ENCODE results near the gene CES2. TPM values are rescaled to one million over a fixed set of nuclear protein-coding genes. Genes with fewer than 3 reads are reported as not detected.
A peak's percentile ranks its signal among the peaks of the same experiment; 100 is the strongest.

The CES2 gene
- total RNA-seq, 1 donor from 2014 or later: 151 TPM

DNA sequence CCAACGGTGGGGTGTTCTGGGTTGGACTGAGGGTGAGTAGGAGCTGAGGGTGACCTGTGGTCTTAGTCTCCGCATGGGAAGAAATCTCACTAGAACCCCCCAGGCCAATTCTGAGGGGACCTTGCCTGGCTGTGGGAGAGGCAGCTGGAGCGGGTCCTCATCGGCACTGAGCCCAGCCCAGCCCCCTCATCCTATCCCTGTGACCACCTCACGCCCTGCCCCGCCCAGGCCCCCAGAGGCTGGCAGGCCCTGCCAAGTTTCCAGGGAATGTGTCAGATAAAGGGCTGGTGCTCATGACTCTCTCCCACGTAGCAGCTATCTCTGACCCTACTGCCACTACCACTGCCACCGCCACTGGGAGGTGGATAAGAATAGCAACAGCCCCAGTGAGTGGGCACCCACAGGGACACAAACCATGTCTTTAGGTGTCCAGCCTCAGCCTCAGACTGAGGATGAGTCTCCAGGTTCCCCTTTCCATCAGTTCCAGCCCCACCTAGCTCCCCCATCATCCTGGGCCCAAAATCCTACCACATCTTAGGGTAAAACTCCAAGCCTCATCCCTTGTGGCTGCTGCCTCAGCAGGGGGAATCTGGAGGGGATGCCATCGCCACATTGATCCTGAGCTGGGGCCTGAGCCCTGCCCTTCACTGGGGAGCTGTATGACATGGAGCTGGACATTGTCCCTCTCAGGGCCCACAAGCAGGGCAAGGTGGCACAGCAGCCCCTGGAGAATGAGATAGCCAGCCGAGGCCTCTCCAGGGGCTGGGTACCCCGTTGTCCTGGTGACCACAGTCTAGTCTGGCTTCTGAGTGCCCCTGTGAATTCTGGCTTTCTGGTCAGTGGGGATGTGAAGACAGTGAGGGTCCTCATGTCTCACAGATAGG, 31.5 kb upstream of the CES2 start:
- ATAC-seq: no peak

DNA sequence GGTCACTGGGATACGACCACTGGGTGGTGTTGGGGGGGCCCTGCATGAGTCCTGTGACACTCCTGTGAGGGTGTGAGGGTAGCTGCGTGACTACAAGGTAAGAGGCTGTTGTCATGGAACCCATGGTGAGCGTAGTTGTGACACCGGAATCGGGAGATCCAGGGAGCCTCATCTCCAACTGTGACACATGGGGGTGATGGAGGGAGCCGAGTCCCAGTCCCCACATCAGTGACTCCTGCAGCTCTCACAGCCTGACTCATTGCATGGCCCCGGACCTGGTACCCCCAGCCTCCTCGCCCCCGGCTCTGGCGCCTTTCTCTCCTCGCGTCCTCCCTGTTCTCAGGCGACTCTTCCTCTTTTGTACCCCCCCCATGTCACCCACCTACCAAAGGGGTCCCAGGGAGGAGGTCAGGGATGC, 30.9 kb upstream of the CES2 start:
- ATAC-seq: no peak

DNA sequence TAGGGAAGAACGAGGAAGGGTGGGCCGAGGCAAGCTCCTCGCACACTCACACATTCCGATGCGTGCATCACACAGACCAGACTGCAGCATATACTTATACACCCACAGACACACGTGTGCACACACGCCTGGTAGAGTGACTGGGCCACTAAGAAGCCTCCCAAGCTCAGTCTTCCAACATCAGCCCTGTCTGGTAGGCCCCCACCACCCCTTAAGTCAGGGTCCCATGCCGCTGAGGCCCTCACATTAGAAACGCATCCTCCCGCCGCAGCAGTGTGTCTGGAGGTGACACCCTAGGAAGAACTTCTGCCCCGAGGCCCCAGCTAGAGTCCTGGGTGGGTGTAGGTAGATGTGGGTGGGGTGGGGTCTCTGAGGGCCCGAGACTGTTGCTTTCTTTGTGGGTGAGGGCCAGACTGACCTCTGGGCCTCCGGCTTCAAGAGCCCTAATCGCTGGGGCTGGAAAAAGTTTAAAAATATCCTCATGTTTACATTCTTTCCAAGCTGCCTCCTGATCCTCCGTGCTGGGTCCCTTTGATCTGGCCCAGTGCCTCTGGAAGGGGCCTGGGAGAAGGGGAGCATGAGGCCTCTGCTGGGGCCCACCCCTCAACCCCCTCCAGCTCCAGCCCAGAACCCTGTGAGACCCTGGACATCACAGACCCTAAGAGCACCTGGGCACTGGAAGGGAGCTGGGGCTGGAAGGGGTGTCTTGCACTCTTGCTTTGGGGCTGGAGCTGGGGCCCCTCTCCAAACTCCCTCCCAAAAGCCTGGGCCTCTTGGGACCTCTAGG, 30.3 kb upstream of the CES2 start:
- ATAC-seq: peak; percentile 49

GRCh38 chr16:66905633-66906539, 29.4 kb upstream of the CES2 start:
- peak; percentile 73 for ATAC-seq

DNA sequence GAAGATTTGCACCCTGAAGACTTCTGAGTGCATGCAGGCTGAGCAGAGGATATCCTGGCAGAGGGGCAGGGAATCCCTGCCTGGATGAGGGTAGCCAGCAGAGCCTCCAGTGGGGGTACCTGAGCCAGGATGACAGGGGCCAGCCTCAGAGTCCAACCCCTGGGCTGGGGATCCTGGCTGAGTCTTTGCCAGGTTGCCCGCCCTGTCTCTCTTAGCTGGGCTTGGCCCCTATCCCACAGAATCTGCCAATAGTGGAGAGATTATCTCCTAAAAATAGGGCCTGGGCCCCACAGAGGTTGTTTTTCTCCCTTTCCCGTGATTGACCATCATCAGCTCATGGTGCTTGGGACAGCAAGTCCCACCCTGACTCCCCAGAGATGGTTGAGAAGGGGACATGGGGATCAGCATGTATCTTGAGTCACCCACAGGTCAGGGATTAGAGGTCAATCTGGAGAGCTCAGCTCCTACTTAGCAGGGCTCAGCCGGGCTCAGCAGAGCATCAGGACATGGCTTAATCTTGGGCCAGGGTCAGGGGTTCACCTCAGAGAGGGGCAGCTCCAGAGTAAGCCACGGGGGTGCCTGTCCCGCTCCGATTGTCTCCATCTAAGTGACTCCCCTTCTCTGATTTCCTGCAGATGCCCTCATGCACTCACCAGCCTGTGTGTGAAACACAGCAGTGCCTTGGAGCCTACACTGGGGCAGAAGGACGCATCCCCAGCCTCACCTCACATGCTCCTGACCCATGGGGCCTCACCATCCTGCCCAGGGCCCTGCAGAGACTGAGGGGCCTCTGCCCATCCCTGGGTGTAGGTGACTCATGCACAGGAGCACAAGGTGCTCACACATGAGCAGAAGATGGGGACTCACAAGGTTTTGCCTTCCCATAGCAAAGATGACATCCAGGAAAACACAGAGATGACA, 28.1 kb upstream of the CES2 start:
- no peak for ATAC-seq

DNA sequence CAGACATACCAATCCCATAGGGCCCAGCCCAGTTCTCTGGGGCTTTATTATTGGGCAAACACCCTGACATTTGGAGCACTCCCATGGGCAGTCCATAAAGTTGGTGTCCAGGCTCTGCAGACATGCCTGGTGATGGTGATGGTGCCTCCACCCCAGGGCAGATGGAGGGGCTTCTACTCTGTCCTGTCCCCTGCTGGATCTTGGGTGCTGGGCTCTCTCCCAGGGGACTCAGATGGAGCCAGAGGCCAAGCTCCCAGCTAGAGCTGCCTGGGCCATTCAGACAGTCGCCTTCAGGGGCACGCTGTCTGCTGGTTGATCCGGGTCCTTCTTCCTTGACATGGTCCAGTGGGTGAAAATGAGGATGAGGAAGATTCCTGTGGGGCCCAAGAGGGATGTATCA, 27.2 kb upstream of the CES2 start:
- ATAC-seq: no peak

DNA sequence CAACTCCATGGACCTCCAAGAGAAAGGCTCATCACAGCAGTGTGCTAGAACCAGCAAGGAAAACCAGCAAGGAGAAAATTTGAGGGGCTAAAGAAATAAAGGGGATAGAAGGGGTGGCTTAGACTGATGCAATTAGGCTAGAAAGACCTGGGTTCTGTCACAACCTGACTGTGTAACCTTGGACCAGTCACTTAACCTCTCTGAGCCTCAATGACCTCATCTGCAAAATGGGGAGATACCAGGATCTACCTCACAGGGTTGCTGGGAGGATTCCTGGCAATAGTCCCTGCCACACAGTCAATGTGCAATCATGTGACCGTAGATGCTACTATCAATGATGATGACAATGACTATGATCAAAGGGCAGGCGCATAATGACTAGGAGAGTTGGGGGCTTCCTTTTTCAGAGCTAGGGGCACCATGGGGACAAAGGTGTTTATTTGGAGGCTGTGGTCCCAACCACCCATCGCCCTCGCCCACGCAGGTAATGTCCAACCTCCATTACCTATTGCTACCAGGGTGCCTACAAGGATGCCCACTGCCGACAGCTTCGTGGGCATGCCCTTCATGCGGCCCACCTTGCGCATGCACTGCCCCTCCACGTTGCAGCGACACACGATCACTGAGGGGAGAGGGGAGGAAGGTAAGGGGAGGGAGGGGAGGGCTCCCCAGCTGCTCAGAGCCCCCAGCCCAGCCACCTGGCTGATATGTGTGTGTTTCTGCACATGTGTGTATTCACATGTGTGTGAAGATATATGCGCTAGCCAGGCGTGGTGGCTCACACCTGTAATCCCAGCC, 26.4 kb upstream of the CES2 start:
- ATAC-seq: no peak

DNA sequence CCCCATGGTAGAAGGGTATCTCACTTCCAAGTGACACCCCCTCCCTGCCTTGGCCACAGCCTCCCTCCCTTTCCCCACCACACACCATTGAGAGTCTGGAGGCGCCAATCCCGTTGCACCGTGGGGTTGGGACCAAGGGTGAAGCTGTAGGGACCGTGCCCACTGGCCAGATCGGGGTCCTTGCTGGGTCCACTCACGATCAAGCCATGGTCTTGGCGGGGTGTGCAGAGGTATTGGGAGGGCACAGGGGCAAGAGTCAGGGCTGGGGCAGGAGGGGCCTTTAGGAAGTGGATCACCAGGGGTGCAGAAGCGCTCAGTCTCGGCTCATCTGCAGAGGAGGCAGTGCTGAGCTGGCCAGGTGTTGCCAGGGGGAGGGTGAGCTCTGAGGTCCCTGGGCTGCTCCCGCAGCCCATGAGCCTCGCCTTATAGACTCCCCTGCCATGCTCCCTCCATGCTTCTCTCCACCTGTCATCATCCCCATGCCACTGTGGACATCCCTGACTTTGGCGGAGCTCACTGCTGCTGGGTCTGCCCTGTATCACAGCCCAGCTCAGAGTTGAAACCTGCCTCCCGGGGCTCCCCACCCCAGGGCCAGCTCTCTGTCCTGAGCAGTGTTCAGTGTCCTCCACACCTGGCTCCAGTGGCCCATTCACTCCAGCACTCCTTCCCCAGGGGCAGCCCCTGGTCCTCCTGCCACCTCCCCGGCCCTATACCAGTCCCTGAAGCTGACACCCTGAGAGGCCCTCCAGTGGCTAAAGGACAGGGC, 25.0 kb upstream of the CES2 start:
- no peak for ATAC-seq

DNA sequence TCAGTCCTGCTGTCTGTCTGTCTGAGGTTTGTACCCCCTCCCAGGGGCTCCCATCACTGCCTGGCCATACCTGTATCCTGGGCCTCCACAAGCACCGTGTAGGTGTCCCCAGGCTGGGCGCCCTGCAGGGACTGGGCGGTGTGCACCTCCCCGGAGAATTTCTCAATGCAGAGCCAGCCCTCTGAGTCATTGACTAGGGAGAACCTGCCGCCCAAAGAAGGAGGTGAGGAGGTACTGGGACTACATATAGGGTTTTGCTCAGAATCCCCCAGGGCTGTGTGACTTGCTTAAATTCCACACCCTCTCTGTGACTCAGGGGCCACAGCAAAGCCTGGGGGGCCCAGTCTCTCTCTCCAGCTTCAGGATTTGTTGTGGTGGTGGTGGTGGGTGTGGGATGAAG, 24.2 kb upstream of the CES2 start:
- peak; percentile 88 for ATAC-seq

DNA sequence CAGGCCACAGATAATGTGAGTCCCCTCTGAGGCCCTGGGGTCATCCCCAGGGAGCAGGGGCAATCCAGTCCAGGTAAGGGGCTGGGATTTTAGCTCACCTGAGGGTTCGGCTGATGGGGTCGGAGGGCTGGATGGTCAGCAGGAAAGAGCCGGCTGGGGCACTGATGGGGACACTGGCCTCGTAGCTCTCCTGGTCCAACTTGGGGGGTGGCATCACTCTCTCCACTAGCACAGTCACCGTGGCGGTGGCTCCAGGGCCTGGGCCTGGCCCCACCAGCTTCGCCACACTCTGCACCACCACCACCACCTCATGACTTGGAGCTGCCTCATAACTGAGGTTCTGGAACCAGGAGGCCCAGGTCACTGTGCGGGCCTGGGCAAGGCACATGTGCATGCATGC, 23.5 kb upstream of the CES2 start:
- ATAC-seq: no peak

GRCh38 chr16:66913081-66913480, 22.2 kb upstream of the CES2 start:
- no peak for ATAC-seq

DNA sequence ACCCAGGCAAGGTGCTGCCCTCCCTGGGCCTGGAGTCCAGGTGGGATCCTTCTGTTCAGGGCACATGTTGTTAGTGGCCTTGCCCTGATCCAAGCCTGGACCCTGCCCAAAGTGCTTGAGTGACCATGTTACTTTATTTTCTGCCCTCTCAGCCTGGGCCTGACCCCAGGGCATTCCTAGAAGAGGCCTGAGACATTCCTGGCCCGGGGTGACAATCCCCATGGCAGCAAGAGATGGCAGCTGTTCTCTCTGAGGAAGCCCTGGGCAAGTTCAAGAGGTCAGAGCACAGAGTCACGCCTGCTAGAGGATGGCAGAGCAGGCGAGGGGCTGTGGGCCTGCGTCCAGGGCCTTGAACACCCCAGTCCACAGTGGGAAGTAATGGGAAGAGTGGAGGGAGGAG, 21.6 kb upstream of the CES2 start:
- no peak for ATAC-seq

DNA sequence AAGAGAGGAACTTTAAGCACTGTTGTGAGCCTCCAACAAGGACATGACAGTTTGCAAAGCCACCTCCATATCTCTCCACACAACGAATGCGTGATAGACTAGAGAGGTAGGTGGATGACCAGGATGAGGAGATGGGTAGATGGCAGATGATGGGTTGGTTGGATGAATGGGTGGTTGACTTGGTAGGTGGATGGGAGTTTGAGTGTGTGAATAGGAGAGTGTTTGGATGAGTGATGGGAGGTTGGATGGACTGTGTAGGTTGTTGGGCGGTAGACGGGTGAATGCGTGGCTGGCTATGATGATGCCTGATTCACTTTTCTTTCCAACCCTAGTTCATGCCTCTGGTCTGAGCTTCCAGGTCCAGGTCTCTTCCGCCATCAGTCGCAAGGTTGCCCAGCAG, 20.8 kb upstream of the CES2 start:
- ATAC-seq: no peak

DNA sequence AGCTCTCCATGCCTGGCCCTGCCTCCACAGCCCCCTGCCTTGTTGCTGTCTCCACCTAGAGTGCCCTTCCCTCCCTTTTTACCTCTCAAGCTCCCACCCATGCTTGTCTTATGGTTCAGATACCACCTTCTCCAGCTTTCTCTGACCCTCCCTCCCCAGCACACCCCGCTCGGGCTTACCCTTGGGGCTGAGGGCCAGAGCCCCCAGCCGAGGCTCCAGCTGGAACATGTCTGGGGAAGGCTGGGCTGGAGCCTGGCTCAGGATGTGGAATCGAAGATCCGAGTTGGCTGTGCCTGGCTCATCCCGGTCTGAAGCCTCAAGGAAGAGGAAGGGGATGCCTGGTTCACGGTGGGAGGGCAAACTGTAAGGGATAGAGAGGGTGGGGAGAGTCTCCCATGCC, 20.3 kb upstream of the CES2 start:
- no peak for ATAC-seq

DNA sequence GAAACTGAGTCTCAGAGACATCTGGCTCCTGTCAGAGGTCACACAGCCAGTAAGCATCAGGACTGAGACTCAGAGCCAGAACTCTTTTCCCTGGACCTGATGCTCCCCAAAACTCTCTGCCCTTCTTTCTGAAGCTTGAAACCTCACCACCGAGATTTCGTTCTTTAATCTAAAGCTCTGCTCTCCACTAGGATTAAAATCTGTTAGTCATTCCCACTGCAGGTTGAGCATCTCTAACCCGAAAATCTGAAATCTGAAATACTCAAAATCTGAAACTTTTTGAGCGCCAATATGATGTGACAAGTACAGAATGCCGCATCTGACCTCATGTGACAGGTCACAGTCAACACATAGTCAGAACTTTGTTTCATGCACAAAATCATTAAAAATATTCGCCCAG, 18.8 kb upstream of the CES2 start:
- no peak for ATAC-seq

GRCh38 chr16:66917741-66918140, 17.6 kb upstream of the CES2 start:
- no peak for ATAC-seq

GRCh38 chr16:66918355-66918754, 17.0 kb upstream of the CES2 start:
- ATAC-seq: no peak

- ATAC-seq: peak; percentile 9
These were observed 16.3 kb upstream of the CES2 start, which contains the start of gene CDH16 for GRCh38 chr16:66918803-66919568. CDH16 (minus strand) TSS chr16:66918885; CDS start chr16:66918065, 820 bp downstream.
